Stimulated activated CD4-positive, alpha-beta T cell treated with anti-CD3 and anti-CD28 coated beads, Interleukin-1b, Interleukin-23, amount 100 ng/mL, for 1 hour (primary cell): ENCODE data around the gene OXT.
"Not testable (repeated sequence)": the region's sequence is repeated elsewhere in the genome, so short reads cannot be mapped to it uniquely, and the experiment has no call there.

Experiments
- DNase-seq, 2 donors: peaks; one replicate each; pipeline ENCODE4 v3.0.0-alpha.2; 2020; ENCODE audit warnings: low read depth in 2 of 2

The OXT gene

DNA sequence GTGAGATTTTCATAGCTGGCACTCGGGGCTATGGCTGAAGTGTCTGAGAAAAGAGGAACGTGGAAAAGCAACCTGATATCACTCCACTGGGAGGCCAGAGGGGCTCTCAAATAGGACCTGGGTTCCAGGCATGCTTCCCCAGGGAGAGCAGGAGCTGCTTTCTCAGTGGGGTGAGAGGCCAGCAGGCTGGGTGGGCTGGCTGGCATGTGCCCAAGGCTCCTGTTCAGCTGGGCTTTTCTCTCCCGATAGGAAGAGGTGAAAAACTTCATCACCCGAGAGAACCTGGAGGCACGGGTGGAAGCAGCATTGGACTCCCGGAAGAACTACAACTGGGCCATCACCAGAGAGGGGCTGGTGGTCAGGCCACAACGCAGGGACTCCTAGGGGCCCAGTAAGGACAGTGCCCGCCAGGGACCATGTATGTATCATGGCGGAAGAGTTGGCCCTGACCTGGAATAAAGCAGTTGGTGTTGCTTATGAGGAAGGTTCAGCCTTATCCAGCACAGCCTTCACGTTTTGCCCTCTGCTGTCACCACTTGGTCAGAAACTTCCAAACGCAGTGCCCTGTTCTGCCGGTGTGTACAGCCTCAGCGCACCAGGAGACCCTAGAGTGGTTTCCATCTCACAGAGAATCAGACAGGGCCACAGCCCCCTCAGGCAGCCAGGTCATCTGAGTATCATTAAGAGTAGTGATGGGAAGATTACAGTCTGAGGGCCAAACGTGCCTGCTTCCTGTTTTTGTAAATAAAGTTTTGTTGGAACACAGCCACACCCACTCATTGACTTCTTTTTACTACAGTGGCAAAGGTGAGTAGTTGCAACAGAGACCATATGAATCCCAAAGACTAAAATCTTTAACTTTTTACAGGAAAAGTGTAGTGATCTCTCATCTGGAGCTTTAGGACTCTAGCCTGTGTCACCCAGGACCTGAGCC, 23.7 kb upstream of the OXT start:
- no peak for DNase-seq

DNA sequence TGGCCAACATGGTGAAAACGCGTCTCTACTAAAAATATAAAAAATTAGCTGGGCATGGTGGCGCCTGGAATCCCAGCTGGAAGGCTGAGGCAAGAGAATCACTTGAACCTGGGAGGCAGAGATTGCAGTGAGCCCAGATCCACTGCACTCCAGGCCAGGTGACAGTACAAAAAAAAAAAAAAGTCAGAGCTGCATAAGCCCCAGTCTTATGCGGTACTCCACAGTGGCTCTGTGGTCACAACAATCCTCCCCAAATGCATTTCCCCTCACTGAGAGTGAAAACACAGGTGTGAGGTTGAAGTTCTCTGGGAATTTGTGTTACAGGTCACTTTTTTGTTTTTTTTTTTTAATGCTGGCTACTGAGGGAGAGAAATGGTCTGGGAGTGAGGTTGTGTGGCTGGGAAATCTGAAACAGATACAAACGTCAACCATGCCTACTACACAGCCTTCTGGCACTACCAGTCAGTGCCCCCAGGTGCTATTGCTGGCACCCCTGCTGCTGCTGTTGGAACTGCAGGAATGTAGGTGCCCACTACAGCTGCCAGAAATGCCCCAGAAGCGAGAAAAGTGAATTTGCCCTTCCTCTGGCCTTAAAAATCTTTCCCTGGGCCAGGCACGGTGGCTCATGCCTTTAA, 19.9 kb upstream of the OXT start:
- DNase-seq, result no peak

DNA sequence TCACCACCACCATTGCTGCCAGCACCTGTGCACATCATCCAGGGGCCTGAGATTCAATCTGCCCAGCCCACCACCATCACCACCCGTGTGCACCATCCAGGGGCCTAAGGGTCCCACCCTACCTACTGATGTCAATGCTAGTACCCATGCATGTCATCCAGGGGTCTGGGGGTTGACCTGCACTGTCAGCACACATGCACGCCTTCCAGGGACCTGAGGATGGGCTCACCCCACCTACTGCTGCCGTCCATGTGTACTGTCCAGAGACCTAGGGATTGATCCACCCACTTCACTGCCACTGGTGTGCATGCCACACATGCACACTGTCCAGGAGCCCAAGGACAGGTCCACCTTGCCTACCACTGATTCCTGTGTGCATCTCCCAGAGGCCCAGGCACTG, 11.9 kb upstream of the OXT start:
- DNase-seq, result no peak

DNA sequence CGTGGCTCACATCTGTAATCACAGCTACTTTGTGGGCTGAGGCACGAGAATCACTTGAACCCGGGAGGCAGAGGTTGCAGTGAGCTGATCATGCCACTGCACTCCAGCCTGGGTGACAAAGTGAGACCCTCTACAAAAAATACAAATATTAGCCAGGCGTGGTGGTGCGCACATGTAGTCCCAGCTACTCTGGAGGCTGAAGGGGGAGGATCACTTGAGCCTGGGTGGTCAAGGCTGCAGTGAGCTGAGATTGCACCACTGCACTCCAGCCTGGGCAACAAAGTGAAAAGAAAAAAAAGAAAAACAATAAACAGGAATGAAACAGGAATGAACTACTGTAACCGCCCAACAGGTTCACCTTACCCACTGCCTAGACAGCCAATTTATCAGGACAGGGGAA, 7.3 kb upstream of the OXT start:
- not testable (repeated sequence) for DNase-seq

DNA sequence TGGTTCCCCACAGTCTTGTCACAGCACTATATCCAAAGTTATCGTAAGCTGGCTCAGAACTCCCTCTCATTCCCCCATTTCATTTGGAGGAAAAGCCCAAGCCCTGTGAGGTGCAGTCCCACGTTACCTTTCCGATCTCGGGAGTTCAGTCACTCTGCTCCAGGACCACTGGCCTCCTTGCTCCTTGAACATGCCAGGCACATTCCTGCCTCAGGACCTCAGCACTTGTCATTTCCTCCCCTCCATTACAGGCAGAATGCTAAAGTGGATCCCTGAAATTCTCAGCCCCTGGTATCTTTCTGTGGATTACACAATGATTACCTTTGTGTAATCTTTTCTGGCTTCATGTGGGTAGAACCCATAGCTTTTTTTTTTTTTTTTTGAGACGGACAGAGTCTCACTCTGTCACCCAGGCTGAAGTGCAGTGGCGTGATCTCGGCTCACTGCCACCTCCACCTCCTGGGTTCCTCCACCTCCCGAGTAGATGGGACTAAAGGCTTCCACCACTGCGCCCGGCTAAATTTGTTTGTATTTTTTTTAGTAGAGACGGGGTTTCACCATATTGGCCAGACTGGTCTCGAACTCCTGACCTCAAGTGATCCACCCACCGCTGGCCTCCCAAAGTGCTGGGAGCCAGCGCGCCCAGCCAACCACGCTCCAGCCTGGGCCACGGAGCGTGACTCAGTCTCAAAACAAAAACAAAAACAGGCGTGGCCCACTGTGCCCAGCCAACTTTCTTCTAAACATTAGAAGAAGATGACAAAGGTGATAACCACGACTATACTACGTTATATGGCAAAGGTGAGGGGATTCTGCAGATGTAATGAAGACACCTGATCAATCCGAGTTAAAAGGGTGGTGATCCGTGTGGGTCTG, 4.0 kb upstream of the OXT start:
- DNase-seq, result no peak

DNA sequence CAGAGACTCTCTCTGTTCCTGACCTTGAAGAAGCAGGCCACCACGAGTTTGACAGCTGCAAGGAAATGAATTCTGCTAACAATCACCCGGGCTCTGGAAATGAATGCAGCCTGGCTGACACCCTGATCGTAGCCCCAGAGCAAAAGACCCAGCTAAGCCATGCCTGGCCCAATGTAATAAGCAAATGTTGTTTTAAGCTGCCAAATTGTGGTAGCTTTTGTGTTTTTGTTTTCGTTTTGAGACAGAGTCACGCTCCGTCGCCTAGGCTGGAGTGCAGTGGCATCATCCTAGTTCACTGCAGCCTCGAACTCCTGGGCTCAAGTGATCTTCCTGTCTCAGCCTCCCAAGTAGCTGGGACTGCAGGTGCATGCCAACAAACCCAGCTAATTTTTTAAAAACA, 3.3 kb upstream of the OXT start:
- DNase-seq, result no peak

DNA sequence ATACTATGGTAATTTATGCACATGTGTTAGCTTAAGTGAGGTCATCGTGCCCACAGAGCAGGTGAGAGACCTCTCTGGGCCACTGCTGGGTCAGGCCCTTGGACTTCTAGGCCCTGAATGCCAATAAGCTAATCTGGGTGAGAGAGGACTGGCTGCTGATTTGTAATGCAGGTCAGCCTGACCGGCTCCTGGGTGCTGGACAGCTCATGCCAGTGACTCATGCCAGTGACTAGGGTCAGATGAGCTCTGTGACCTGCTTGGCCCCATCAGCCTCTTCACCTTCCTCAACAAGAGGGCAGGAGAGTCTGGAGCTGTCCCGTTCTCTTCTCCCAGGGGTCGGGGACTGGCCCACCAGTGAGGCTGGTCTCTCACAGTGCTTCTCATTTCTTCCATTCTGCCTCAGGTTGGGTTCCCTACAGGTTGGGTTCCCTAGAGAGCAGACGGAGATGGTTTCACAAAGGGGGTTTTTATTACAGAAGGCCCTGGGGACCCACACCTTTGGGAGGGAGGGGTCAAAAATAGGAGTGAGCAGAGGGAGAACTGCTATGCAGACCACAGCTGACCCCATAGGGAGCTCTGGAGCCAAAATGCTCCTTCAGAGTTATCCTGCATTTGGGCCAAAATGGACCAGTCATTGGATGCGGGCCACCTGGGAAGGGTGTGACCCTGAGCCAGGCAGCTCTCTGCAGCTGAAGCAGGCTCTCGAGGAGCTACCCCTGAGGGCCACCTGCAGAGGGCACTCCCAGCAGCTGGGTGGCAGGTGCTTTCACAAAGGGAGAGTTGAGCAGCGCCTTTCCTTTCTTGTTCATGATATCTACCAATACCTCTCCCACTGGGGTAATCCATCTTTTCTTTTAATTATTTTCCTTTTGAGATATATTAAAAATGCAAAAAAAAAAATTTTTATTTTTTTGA, 2.2 kb upstream of the OXT start:
- no peak for DNase-seq

DNA sequence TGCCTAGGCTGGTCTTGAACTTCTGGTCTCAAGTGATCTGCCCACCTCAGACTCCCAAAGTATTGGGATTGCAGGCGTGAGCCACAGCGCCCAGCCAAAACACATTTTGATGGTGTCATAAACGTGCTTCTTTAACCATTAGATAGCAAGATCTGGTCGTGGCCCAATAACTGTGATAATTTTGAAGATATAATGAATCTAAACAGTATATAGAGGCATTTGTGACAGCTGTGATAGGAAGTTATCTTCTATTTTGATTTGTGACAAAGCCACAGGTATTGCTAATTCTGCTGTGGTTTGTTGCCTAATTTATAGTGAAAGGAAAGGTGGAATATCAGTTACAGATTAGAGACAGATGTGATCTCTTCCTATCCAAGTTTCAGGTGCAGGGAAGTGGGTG, 695 bp upstream of the OXT start:
- DNase-seq, result no peak

- no peak for DNase-seq
Measured at GRCh38 chr20:3071266-3071609, 182 bp upstream of the OXT start.

DNA sequence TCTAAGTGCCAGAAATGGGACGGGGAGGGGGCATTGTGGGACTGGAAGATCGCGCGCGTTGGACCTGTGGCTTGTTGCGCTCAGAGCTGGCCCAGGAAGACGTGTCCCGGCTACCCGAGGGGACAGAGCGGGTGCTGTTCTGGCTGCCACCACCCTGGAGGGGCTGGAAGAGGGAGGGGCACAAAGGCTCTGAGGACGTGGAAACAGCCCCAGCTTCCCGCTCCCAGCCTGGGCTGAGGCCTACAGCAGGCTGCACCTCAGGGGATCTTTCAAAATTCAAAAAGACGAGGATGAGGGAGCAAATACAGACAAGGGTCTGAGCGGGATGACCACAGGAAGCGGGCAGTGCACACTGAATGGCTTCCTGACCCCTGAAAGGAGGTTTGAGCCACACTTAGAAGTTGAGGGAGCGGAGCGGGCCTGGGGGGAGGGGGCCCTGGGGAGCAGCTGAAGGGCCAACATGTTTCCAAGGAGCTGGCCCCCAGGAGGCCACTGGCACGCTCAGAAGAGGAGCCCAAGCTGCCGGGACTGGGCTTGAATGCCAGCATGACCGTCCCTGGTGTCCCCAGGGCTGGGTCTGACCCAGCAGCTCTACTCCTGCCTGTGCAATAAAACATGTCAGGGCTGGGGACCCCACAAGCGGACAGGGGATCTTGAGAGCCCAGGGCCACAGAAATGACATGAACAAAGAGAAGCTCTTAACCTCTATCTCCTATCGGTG, 1.3 kb downstream of the OXT start:
- no peak for DNase-seq

- not testable (repeated sequence) for DNase-seq
Measured at GRCh38 chr20:3073251-3073643, 1.8 kb downstream of the OXT start.

- DNase-seq, result no peak
Measured at GRCh38 chr20:3074812-3075211, 3.4 kb downstream of the OXT start.

DNA sequence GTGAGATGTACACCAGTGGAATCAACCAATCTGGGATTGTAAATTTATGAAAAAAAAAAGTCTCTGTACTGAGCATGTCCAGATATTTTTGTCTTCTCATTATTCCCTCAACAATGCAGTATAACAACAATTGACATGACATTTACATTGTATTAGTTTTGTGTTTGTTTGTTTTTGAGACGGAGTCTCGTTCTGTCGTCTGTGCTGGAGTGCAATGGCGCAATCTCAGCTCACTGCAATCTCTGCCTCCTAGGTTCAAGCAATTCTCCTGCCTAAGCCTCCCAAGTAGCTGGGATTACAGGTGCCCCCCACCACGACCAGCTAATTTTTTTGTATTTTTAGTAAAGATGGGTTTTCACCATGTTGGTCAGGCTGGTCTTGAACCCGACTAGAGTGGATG, 3.9 kb downstream of the OXT start:
- not testable (repeated sequence) for DNase-seq

DNA sequence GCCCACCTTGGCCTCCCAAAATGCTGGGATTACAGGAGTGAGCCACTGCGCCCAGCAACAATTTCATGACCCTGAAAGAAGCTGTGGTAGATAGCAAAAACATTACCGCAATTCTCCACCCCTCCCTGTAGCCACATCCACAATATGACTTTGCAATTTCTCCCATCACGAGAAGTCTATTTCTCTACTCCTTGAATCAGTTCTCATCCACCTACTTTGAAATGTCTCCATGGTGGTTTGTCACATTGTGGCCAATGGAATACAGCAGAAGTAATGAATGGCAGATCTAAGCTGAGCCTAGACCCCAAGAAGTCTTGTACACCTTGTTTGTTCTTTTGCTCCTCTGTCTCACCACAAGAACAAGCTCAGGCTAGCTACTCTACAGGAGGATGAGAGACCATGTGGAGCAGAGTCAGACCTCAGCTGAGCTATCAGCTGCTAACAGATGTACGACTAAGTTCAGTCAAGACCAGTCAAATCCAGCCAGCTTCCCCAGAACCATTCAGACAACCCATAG, 6.3 kb downstream of the OXT start:
- DNase-seq, result no peak

DNA sequence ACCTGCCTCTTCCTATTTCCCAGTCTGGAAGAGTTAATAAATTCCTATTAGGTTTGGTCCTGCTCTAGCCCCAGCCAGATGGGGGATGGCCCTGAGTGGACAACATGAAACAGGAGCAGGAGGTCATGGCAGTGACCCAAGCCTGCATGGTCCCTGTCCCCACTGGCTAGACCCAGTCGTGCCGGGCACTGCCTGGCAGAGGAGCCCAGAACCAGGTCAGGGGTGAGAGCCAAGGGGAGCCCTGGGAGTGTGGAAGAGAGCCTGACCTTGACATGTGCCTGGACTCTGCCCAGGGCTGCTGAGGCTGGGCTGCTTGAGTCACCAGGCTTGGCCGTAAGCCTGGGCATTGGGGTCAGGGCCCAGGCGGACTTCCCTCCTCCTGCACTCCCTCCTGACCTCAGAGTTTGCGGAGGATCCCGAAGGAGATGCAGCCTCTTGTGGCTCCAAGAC, 9.5 kb downstream of the OXT start:
- DNase-seq, result no peak

DNA sequence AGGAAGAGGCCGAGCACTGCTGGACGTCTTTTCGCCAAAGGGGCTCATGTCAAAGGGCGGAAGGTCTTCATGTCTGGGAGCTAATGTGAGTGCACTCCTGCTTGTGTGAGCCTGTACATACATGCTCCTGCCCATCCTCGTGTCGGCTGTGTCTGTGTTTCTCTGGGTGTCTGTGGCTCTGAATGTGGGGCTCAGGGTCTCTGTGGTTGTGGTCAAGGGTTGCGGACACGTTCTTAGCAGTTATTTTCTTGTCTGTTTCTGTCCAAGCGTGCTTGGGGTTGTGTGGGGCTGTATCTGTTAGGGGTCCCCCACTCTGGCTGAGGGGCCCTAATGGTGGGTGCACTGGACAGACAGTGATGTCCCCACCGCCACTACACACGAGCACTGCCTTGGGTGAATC, 10.2 kb downstream of the OXT start:
- DNase-seq, result no peak

GRCh38 chr20:3082306-3082951, 11.0 kb downstream of the OXT start:
- DNase-seq, result no peak

- no peak for DNase-seq
Measured at GRCh38 chr20:3082955-3083952, 11.8 kb downstream of the OXT start.
